Activated effector memory CD4-positive, alpha-beta T cell treated with anti-CD3 and anti-CD28 coated beads, Interleukin-2, amount 50 U/mL, for 16 hours (primary cell): ENCODE results near the gene RNASEL.
"Not testable (repeated sequence)": the region's sequence is repeated elsewhere in the genome, so short reads cannot be mapped to it uniquely, and the experiment has no call there.

ENCODE experiments used
- DNase-seq: peaks from one replicate; pipeline ENCODE4 v3.0.0-alpha.2; 2020

Gene RNASEL

GRCh38 chr1:182560392-182560984 is 28.6 kb downstream of the RNASEL start:
- no peak for DNase-seq

GRCh38 chr1:182556279-182556678 is 32.8 kb downstream of the RNASEL start:
- DNase-seq: no peak

GRCh38 chr1:182555493-182555892 is 33.6 kb downstream of the RNASEL start:
- no peak for DNase-seq

- DNase-seq: no peak
These were observed 36.5 kb downstream of the RNASEL start for GRCh38 chr1:182552527-182552926.

- DNase-seq: no peak
These were observed 39.2 kb downstream of the RNASEL start for GRCh38 chr1:182549811-182550210.

- DNase-seq: no peak
These were observed 39.7 kb downstream of the RNASEL start for GRCh38 chr1:182549346-182549745.

GRCh38 chr1:182533896-182534295 is 55.2 kb downstream of the RNASEL start:
- DNase-seq: no peak

- DNase-seq: not testable (repeated sequence)
These were observed 60.9 kb downstream of the RNASEL start for GRCh38 chr1:182528206-182528605.

GRCh38 chr1:182527680-182528079 is 61.4 kb downstream of the RNASEL start:
- DNase-seq: no peak

- DNase-seq: no peak
These were observed 63.7 kb downstream of the RNASEL start for GRCh38 chr1:182525342-182525741.
